Activated T-cell treated with anti-CD3 and anti-CD28 coated beads, Interleukin-2, amount 50 U/mL, for 4 hours (primary cell): Measurements from ENCODE around the gene PSMD2. TPM values are rescaled to one million over a fixed set of nuclear protein-coding genes. Genes with fewer than 3 reads are reported as not detected.

Experiments
- ATAC-seq, 2 donors: fragments of 200-7000 bp; cut with Tn5 transposase; one replicate each; pipeline ENCODE4 v1.10.0; 2021
- DNase-seq: peaks from one replicate; pipeline ENCODE4 v3.0.0-alpha.2; 2020
- H3K27me3 Mint-ChIP-seq: one replicate; pipeline ENCODE4 v1.8.0; 2021; ENCODE audit warnings: low read depth, mixed read lengths
- H3K36me3 Mint-ChIP-seq: one replicate; pipeline ENCODE4 v1.8.0; 2022; ENCODE audit warnings: mixed read lengths; ENCODE audit not compliant: insufficient read depth
- H3K4me1 Mint-ChIP-seq: one replicate; pipeline ENCODE4 v1.8.0; 2021; ENCODE audit warnings: low read depth, mixed read lengths
- H3K4me3 Mint-ChIP-seq: one replicate; pipeline ENCODE4 v1.8.0; 2021; ENCODE audit warnings: mild to moderate bottlenecking, moderate library complexity, mixed read lengths
- H3K9me3 Mint-ChIP-seq: one replicate; pipeline ENCODE4 v1.8.0; 2021; ENCODE audit warnings: mixed read lengths
- total RNA-seq, 3 donors: library from RNA; stranded (reverse); gene quantifications; one replicate each; pipeline ENCODE4 v1.2.1, GENCODE V29; 2021

Gene PSMD2
- total RNA-seq: 100 to 1,000 TPM; 497 to 520 (median 498) TPM

DNA sequence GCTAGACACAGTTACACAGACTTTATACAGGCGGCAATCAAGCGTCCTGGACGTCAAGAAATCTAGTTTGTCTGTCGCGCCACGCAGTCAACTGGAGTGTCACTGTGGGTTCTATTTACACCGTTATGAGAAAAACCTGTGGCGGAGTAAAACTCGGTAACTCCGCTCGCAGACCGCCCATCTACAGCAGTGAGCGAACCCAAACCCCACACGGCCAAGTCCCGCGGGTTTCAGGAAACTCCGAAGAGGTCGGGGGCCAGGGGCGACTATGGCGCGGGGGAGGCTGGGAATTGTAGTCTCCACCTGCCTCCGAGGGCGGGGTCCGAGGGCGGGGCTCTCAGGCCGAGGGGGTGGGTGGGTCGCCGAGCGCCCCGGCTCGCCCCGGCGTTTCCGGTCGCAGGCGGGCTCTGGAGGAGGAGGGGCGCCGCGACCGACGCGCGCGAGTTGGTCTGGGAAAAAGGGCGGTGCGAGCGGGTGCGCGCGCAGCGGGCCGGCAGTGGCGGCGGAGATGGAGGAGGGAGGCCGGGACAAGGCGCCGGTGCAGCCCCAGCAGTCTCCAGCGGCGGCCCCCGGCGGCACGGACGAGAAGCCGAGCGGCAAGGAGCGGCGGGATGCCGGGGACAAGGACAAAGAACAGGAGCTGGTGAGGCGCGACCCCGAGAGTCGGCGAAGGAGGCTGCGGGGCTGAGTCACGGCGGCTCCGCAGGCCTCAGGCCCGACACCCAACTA lies at the start of gene PSMD2:
Gene PSMD2 (plus strand): TSS at position 483 of the 729 bp plus-strand sequence. CDS start 26 bp downstream, at position 509.
- ATAC-seq: peak; percentile 93 to 94
- Mint-ChIP-seq H3K9me3 (no peaks in the 10 kb centered on the region), H3K4me3 (peak within 1 kb of the TSS; percentile 92), H3K27me3 (peaks cover 2% of the 10 kb centered on the region), H3K36me3 (peaks cover 32% of the 10 kb centered on the region), H3K4me1 (peaks cover 27% of the 10 kb centered on the region)
- peak; percentile 98 for DNase-seq

GRCh38 chr3:184249412-184250166 lies 49.5 kb upstream of the PSMD2 start, which contains the start of gene EEF1AKMT4:
TSS of gene EEF1AKMT4 (plus strand) at chr3:184249672. CDS start at chr3:184249695, 23 bp downstream.
- Mint-ChIP-seq H3K27me3 (no peaks in the 10 kb centered on the region), H3K4me1 (peaks cover 9% of the 10 kb centered on the region), H3K9me3 (no peaks in the 10 kb centered on the region), H3K4me3 (peak within 1 kb of the TSS; percentile 89), H3K36me3 (peaks cover 12% of the 10 kb centered on the region)
- DNase-seq (peak; percentile 94), ATAC-seq (peak; percentile 91 to 92)

DNA sequence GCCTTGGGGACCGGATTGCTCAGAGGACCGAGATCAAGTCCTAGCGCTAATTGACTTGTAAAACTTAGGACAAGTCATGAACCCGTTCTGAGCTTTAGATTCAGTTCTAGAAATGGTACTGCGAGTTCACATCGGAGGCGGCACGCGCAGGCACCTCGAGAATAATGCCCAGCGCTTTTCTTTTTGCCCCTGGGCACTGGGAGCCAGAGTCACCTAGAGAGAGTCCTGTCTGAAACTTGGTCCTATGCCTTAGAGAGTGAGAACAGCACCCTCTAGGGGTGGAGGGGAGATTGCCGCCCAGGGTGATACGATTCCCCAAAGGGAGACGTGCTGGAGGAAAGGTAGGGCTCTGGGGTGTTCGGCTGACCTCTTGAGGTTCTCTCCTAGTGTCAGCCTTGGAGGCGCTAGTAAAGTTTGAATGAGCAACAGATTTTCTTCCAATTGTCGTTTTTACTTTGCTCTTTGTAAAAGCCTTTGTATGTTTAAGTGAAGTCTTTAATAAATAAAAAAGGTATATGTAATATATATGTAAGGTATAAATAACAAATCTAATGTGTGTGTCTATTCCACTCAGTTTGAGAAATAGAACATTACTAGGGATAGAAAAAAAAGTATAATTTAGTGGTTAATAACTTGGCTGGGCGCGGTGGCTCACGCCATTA lies 48.7 kb upstream of the PSMD2 start:
- Mint-ChIP-seq H3K27me3 (no peaks in the 10 kb centered on the region), H3K36me3 (peaks cover 6% of the 10 kb centered on the region), H3K9me3 (no peaks in the 10 kb centered on the region), H3K4me3 (peak overlapping the region; percentile 89), H3K4me1 (peaks cover 9% of the 10 kb centered on the region)
- DNase-seq (peak; percentile 87), ATAC-seq (peak; percentile 60 to 65)

DNA sequence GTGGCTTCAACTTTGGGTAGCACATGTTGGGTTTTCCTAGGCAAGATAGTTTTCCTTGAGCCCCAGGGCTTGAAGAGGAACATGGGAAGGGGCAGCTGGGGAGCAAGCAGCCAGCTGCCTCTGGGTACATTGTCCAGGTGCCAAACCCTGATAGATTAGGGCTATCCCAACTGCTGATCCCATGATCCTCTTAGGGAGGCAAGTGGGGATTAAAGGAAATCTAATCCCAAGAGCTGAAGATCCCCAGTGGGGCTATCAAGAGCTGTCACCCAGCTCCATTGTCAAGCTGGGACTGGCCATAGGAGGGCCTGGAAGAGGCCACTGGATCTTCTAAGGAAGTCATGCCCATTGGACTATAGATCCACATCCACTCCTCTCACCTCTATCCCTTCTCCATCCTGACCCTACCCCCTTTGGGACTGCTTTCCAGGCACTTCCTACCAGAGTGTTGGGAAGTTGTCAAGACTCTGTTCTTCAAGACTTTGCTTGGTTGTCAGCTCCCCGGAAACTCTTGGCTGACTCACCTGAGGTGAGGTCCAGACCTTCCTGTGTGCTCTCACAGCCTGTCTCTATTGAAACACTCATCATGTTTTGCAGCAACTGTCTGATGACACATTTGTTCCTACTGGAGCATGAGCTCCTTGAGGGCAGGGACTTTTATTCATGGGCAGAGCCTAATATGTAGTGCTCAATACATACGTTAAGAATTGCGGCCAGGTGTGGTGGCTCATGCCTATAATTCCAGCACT lies 43.6 kb upstream of the PSMD2 start:
- H3K27me3 Mint-ChIP-seq: peaks cover 5% of the 10 kb centered on the region
- H3K4me1 Mint-ChIP-seq: peaks cover 12% of the 10 kb centered on the region
- DNase-seq (no peak), ATAC-seq (peak; percentile 62 to 69)
- no peaks in the 10 kb centered on the region for H3K9me3 Mint-ChIP-seq
- peaks cover 5% of the 10 kb centered on the region for H3K36me3 Mint-ChIP-seq
- H3K4me3 Mint-ChIP-seq: no peak overlapping the region

DNA sequence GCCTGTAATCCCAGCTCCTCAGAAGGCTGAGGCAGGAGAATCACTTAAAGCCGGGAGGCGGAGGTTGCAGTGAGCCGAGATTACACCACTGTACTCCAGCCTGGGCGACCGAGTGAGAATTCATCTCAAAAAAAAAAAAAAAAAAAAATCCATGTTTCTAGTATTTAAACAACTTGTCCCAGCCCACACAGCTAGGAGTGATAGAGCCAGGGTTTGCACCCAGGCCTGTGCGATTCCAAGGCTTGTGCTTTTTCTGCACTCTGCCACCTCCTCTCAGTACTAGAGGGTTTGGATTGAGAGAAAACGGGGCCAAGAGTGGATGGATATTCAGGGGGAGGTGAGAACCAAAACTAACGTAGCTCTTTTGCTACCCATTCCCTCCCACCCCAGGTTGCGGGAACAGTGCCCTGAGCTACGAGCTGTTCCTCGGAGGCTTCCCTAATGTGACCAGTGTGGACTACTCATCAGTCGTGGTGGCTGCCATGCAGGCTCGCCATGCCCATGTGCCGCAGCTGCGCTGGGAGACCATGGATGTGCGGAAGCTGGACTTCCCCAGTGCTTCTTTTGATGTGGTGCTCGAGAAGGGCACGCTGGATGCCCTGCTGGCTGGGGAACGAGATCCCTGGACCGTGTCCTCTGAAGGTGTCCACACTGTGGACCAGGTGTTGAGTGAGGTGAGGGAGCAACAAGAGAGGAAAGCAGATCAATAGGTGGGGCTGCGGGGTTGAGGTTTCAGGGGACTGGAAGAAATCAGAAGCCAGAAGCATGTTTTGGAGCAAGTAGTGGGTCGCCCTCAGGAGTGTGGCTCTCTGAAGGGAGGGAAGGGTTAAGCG lies 41.7 kb upstream of the PSMD2 start:
- DNase-seq (no peak), ATAC-seq (no peak)
- H3K36me3 Mint-ChIP-seq: peaks cover 5% of the 10 kb centered on the region
- no peaks in the 10 kb centered on the region for H3K9me3 Mint-ChIP-seq
- peaks cover 13% of the 10 kb centered on the region for H3K27me3 Mint-ChIP-seq
- peaks cover 21% of the 10 kb centered on the region for H3K4me1 Mint-ChIP-seq
- H3K4me3 Mint-ChIP-seq: no peak overlapping the region

DNA sequence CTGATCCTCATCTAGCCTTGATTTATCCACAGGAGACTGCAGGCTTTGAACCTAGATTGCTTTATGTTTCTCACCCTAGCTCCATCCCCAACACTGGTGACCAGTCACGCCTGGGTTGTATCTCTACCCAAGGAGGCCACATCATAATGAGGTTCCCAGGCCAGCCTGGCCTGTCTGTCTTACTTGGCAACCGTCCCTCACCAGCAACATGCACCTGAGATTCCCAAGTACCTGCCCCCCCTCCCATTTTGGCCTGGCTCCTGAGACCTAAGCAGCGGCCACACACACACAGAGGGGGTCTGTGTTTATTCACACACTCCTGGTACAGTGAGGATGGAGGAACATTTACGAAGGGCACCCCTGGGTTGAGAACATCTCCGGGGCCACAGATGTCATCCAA lies 40.1 kb upstream of the PSMD2 start:
- H3K4me1 Mint-ChIP-seq: peaks cover 26% of the 10 kb centered on the region
- DNase-seq: no peak
- peaks cover 19% of the 10 kb centered on the region for H3K27me3 Mint-ChIP-seq
- H3K4me3 Mint-ChIP-seq: no peak overlapping the region
- ATAC-seq: no peak
- no peaks in the 10 kb centered on the region for H3K9me3 Mint-ChIP-seq
- peaks cover 5% of the 10 kb centered on the region for H3K36me3 Mint-ChIP-seq

GRCh38 chr3:184259396-184259877 lies 39.6 kb upstream of the PSMD2 start:
- Mint-ChIP-seq H3K9me3 (no peaks in the 10 kb centered on the region), H3K4me3 (peak overlapping the region; percentile 64), H3K27me3 (peaks cover 19% of the 10 kb centered on the region), H3K4me1 (peaks cover 26% of the 10 kb centered on the region), H3K36me3 (peaks cover 5% of the 10 kb centered on the region)
- no peak for ATAC-seq
- DNase-seq: no peak

GRCh38 chr3:184259878-184260723 lies 38.9 kb upstream of the PSMD2 start:
- Mint-ChIP-seq H3K27me3 (peaks cover 24% of the 10 kb centered on the region), H3K4me3 (peak overlapping the region; percentile 82), H3K36me3 (peaks cover 5% of the 10 kb centered on the region), H3K9me3 (no peaks in the 10 kb centered on the region), H3K4me1 (peaks cover 26% of the 10 kb centered on the region)
- DNase-seq (peak; percentile 20), ATAC-seq (peak; percentile 47 to 51)

- DNase-seq: no peak
- peaks cover 26% of the 10 kb centered on the region for H3K27me3 Mint-ChIP-seq
Measured at GRCh38 chr3:184260724-184261269, 38.2 kb upstream of the PSMD2 start.

DNA sequence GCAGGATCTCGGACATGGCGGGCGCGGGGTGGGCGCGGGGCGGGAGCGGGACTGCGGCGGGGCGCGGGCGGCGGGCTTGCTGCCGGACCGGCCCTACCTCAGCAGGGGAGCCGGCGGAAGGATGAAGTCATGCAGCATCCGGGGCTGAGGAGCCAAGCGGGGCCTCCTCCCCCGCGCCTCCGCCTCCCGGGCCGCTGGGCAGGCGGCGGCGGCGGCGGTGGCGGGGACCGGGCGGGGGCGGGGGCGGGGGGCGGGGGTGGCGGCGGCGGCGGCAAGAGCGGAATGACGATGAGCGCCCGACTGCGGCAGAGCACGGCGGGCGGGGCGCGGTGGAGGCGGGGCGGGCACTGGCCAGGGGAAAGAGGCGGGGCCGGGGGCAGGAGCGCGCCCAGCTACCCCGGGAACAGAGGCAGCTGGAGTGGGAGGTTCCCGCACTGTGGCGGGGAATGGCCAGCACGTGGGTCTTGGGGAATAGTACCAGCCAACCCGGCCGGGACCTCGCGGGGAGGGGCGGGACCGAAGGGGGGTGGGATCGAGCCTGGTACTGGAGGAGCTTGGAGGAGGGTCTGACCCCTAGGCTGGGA lies 37.7 kb upstream of the PSMD2 start, which contains the start of gene CAMK2N2:
Gene CAMK2N2 (minus strand): TSS at position 284 of the 584 bp plus-strand sequence. CDS start 268 bp downstream, at position 16.
- peak within 1 kb of the TSS; percentile 82 for H3K4me3 Mint-ChIP-seq
- peaks cover 21% of the 10 kb centered on the region for H3K4me1 Mint-ChIP-seq
- H3K9me3 Mint-ChIP-seq: no peaks in the 10 kb centered on the region
- peak; percentile 46 for DNase-seq
- peaks cover 30% of the 10 kb centered on the region for H3K27me3 Mint-ChIP-seq
- peak; percentile 56 to 59 for ATAC-seq
- H3K36me3 Mint-ChIP-seq: peaks cover 2% of the 10 kb centered on the region

More at GRCh38 chr3:184260724-184261269, 38.2 kb upstream of the PSMD2 start:
- H3K36me3 Mint-ChIP-seq: peaks cover 2% of the 10 kb centered on the region
- H3K9me3 Mint-ChIP-seq: no peaks in the 10 kb centered on the region
- peak overlapping the region; percentile 82 for H3K4me3 Mint-ChIP-seq
- no peak for ATAC-seq
- H3K4me1 Mint-ChIP-seq: peaks cover 23% of the 10 kb centered on the region

- no peaks in the 10 kb centered on the region for H3K9me3 Mint-ChIP-seq
- H3K4me1 Mint-ChIP-seq: peaks cover 21% of the 10 kb centered on the region
- peaks cover 2% of the 10 kb centered on the region for H3K36me3 Mint-ChIP-seq
- H3K27me3 Mint-ChIP-seq: peaks cover 34% of the 10 kb centered on the region
- peak overlapping the region; percentile 79 for H3K4me3 Mint-ChIP-seq
- DNase-seq (peak; percentile 36), ATAC-seq (peak; percentile 42 to 44)
Measured at GRCh38 chr3:184261854-184262763, 36.9 kb upstream of the PSMD2 start.
